HG02759 (cell line): ENCODE data around the gene RIOK2.
"Not testable (repeated sequence)": the region's sequence is repeated elsewhere in the genome, so short reads cannot be mapped to it uniquely, and the experiment has no call there.

Source experiments
- ATAC-seq: cut with Tn5 transposase; IDR thresholded peaks from one replicate; pipeline ENCODE4 v1.9.1; 2021; ENCODE audit warnings: mild to moderate bottlenecking, moderate library complexity; ENCODE audit not compliant: unreplicated experiment

Gene RIOK2

GRCh38 chr5:97171703-97172102, 11.3 kb downstream of the RIOK2 start:
- ATAC-seq: no peak

- peak; percentile 82 for ATAC-seq
Observed at GRCh38 chr5:97167435-97167834, 15.6 kb downstream of the RIOK2 start.

GRCh38 chr5:97165726-97166125, 17.3 kb downstream of the RIOK2 start:
- ATAC-seq: no peak

DNA sequence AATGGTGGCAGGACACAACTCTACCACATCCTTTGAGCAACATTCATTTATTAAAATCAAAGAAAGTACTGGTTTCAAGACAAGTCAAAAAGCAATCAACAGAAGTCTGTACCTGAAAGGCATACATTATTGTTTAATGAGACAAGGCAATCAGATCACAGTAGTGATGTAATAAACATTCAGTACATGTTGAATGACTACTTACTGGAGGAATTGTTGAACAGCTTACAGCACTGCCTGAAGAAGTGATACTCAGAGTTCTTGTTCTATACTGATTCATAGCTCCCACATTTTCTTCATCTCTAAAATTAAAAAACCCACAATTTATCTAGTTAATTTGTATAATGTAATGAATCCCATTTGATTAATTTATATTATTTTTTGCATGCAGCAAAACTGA, 18.2 kb downstream of the RIOK2 start:
- no peak for ATAC-seq

GRCh38 chr5:97163790-97164285, 19.2 kb downstream of the RIOK2 start:
- ATAC-seq: no peak

GRCh38 chr5:97163360-97163764, 19.7 kb downstream of the RIOK2 start:
- ATAC-seq: no peak

DNA sequence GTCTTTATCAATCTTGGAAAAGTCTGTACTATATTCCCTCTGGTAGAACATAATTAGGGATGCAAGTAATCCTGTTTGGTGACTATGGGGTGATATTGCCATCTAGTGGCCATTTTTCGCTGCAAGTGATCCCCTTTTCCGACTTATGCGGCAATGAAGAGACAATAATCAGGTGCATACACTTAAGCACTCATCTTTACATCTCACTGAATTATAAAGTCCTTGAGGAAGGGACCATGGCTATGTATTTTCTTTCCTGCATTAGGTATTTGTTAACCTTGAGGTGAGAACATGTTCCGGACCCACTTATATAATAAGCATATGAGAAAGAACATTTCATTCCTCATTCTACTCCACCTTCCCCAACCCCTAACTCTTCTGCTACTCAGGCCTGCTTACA, 21.0 kb downstream of the RIOK2 start:
- peak; percentile 61 for ATAC-seq

DNA sequence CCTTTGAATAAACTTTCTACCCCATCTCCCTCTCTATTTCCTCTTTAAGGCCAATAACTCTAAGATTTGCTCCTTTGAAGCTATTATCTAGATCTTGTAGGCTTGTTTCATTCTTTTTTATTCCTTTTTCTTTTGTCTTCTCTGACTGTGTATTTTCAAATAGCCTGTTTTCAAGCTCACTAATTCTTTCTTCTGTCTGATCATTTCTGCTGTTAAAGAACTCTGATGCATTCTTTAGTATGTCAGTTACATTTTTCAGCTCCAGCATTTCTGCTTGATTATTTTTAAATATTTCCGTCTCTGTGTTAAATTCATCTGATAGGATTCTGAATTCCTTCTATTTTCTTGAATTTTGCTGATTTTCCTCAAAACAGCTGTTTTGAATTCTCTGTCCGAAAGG, 25.4 kb downstream of the RIOK2 start:
- no peak for ATAC-seq

- ATAC-seq: no peak
Observed at GRCh38 chr5:97151370-97151769, 31.7 kb downstream of the RIOK2 start.

DNA sequence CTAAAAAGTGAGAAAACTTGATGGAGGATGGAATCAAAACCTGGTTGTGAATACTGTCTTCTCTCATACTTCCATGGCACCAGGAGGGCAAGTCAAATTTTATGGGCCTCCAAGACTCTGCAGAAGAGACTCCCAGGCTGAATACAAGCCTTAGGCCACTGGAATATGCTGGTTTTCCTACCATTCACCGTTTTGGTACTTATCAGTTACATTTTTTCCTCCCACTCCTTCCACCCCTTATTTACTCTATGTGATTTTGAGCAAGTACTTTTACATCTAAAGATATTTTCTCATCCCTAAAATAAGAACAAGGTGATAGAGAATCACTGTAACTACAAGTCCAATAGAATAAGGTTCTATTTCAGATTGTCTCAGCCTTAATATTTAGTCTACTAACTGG, 32.6 kb downstream of the RIOK2 start:
- ATAC-seq: no peak

- no peak for ATAC-seq
Observed at GRCh38 chr5:97149709-97150108, 33.3 kb downstream of the RIOK2 start.

GRCh38 chr5:97148288-97148687, 34.8 kb downstream of the RIOK2 start:
- no peak for ATAC-seq

- no peak for ATAC-seq
Observed at GRCh38 chr5:97143704-97144103, 39.3 kb downstream of the RIOK2 start.

DNA sequence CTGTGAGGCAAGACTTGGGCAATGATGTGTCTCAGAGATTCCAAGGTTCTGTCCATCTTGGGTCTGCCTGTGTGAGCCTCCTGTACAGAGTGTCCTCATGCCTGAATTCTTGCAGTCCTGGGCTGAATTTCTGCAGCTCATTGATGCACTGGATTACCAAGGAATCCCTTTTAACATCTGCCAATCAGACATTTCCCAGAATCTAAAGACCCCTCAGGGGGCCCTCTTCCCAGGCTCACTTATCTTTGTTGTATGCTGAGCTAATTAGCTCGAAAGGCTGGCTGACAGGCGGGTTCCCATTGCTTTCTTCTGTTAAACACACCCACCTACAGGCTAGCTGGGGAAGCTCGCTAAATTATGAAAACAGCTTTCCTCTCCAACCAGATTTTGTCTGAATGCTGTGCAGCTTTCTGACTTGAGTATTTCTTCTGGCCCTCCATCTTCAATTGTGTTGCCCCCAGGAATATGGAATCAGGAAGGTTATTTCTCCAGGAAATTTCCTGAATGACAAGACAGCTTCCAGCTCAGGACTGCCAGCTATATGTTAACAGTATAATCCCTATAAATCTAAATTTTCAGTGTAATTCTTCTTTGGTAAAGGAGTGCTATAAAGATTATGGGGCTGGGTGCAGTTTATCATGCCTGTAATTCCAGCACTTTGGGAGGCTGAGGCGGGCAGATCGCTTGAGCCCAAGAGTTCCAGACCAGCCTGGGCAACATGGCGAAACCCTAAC, 40.4 kb downstream of the RIOK2 start, which contains the start of gene LIX1:
Gene LIX1, minus strand, starts transcription at position 91 of the 734 bp plus-strand sequence. Its CDS starts 35 bp downstream, at position 56.
- peak; percentile 92 for ATAC-seq

- no peak for ATAC-seq
Observed at GRCh38 chr5:97141539-97141938, 41.5 kb downstream of the RIOK2 start.

GRCh38 chr5:97141031-97141430, 42.0 kb downstream of the RIOK2 start:
- no peak for ATAC-seq

DNA sequence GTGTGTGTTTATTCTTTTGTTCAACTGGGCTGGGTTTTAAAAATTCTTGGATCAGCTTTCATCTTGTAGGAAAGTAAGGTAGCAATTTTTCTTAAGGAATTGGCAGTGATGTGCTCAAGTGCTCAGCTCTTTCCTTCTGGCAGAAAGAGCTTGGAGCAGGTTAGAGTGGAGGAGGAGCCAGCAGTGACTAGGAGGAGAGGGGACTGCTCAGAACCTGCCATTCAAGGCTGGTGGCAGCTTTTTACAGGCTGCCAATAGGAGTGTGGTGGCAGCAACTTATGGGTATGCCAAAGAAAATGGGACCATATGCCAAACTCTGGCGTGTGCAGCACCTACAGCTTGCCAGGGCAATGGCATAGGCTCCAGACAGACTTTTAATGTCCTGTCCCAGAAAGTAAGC, 42.8 kb downstream of the RIOK2 start:
- not testable (repeated sequence) for ATAC-seq

DNA sequence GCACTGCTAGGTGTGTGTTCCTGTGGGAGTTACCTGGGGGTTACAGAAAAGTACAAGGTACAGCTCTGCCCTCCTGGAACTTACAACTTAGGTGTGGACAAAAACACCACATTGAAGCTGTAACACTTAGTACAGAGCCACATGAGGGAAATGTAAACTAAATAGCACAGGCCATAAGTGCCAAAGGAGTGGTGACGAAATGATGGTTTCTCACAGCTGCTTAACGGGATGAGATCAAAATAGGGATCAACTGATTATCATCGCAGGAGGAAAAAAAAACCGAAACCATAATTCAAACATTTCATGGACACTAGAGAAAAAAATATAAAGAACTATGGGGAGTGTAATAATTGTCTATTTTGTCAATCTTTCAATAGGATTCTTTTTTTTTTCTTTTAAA, 46.6 kb downstream of the RIOK2 start:
- no peak for ATAC-seq

GRCh38 chr5:97135868-97136267, 47.2 kb downstream of the RIOK2 start:
- no peak for ATAC-seq

DNA sequence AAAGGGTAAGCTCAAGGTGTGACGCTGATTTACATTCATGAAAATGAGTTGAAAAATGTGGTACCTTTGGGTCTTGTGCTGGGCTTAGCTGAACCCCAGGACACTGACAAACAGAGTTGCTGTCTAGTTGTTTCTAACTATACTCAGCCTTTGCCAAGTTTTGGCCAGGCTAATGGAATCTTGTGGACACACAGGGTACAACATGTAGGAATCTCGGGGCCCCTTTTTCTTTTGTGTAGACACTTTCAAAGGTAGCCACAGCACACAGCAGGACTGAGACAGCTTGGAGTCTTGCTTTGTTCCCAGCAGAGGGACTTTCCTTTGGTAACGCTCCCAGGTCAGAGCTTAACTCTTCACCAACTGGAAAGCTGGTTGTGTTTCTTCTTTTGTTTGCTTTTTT, 48.4 kb downstream of the RIOK2 start:
- no peak for ATAC-seq

DNA sequence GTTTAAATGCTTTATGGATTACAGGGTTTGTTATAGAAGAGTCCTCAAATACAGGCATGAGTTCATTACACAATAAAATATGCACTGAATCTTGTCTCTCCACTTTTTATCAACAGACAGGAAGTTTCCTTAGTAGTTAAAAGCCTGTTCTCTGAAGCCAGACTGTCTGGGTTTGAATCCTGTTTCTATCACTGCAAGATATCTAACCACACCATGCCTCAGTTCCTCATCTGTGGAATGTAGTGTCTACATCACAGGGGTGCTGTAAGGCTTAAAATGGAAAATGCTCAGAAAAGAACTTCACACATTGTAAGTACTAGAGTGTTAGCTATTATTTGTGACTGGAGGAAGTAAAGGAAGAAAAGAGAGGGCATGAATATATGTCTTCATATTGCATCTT, 49.9 kb downstream of the RIOK2 start:
- ATAC-seq: no peak

DNA sequence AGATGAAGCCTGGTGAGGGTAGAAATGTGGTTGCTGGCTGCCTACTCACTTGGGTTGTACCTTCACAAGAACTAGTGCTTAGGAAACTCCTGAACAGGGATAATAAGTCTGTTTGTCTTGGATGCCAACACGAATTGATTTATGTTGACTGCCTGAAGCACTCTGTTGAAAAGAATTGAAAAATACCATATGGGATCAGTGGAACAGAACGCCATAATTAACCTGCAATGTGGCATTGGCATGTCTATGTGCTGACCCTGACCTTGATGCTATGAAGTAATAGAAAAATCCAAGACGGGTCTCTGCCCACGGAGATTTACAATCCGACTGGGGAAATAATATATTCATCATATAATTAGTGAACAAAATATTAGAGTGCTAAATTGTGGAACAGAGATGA, 51.1 kb downstream of the RIOK2 start:
- ATAC-seq: no peak
